ENCODE measurements around the gene CDH22.

Gene CDH22

DNA sequence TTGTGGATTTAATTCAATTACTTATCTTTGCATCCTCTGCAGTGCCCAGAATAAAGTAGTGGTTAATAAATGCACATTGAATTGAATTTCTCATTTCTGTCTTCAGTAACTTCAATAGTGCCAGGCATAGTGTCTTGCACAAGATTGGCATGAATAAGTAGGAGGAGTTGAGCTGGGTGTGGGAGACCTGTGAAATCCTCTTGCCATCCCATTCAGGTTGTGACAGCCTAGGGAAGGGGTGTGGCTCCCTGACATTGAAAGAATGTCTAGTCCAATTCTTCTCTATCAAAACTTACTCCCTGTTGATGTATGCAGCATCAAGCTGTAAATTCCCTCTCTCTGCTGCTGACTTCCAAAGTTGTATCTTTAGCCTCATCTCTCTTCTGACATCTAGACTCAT lies 73.2 kb downstream of the CDH22 start:
- Histone ChIP-seq H3K4me1 (ENCODE audit: insufficient read depth, poor library complexity, severe bottlenecking) (no peaks in the 10 kb centered on the region), H3K36me3 (ENCODE audit: low read depth) (no peaks in the 10 kb centered on the region), H3K4me3 (ENCODE audit: severe bottlenecking) (no peak overlapping the region), H3K9me3 (ENCODE audit: severe bottlenecking) (no peaks in the 10 kb centered on the region), H3K27me3 (ENCODE audit: insufficient read depth, poor library complexity, severe bottlenecking) (peaks cover 8% of the 10 kb centered on the region), H3K27ac (ENCODE audit: poor library complexity, severe bottlenecking) (no peak overlapping the region)
- ATAC-seq (ENCODE audit: low read depth) (peak; percentile 23; the same call in 1 of the 3 replicates), DNase-seq (ENCODE audit: low spot score) (no peak)
- TF ChIP-seq, protein P1, sequence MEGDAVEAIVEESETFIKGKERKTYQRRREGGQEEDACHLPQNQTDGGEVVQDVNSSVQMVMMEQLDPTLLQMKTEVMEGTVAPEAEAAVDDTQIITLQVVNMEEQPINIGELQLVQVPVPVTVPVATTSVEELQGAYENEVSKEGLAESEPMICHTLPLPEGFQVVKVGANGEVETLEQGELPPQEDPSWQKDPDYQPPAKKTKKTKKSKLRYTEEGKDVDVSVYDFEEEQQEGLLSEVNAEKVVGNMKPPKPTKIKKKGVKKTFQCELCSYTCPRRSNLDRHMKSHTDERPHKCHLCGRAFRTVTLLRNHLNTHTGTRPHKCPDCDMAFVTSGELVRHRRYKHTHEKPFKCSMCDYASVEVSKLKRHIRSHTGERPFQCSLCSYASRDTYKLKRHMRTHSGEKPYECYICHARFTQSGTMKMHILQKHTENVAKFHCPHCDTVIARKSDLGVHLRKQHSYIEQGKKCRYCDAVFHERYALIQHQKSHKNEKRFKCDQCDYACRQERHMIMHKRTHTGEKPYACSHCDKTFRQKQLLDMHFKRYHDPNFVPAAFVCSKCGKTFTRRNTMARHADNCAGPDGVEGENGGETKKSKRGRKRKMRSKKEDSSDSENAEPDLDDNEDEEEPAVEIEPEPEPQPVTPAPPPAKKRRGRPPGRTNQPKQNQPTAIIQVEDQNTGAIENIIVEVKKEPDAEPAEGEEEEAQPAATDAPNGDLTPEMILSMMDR (IDR thresholded peaks at IDR 0.05; ENCODE audit: poor library complexity, severe bottlenecking): no peak

DNA sequence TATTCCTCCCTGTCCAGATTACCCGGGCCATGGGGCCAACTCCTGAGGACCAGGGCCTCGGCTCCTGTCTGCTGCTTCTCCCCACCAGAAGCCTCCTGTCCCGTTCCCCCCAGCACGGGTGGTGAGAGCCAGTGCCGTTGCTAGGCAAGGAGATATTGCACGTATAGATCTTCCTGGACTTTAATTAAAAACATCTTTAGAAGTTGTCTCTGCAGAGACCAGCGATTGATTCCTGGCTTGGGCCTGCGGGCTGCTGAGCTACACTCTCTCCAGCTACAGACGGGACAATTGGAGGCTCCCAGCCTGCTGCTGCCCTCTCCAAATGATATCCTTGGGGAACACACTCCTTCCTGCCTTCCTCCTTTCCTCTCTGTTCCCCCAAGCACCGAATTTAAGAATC lies 74.6 kb downstream of the CDH22 start:
- ATAC-seq (ENCODE audit: low read depth): no peak
- peaks cover 6% of the 10 kb centered on the region for H3K27me3 ChIP-seq (ENCODE audit: insufficient read depth, poor library complexity, severe bottlenecking)
- TF ChIP-seq, protein P1 (IDR thresholded peaks at IDR 0.05; ENCODE audit: poor library complexity, severe bottlenecking): no peak
- DNase-seq (ENCODE audit: low spot score): no peak
- H3K4me1 ChIP-seq (ENCODE audit: insufficient read depth, poor library complexity, severe bottlenecking): no peaks in the 10 kb centered on the region
- H3K36me3 ChIP-seq (ENCODE audit: low read depth): no peaks in the 10 kb centered on the region
- no peak overlapping the region for H3K4me3 ChIP-seq (ENCODE audit: severe bottlenecking)
- no peaks in the 10 kb centered on the region for H3K9me3 ChIP-seq (ENCODE audit: severe bottlenecking)
- no peak overlapping the region for H3K27ac ChIP-seq (ENCODE audit: poor library complexity, severe bottlenecking)

- Histone ChIP-seq H3K36me3 (ENCODE audit: low read depth) (no peaks in the 10 kb centered on the region), H3K4me1 (ENCODE audit: insufficient read depth, poor library complexity, severe bottlenecking) (no peaks in the 10 kb centered on the region), H3K4me3 (ENCODE audit: severe bottlenecking) (no peak overlapping the region), H3K9me3 (ENCODE audit: severe bottlenecking) (no peaks in the 10 kb centered on the region), H3K27me3 (ENCODE audit: insufficient read depth, poor library complexity, severe bottlenecking) (peaks cover 4% of the 10 kb centered on the region), H3K27ac (ENCODE audit: poor library complexity, severe bottlenecking) (no peak overlapping the region)
- TF ChIP-seq, protein P1 (IDR thresholded peaks at IDR 0.05; ENCODE audit: poor library complexity, severe bottlenecking): no peak
- no peak for ATAC-seq (ENCODE audit: low read depth)
- peak; percentile 65 for DNase-seq (ENCODE audit: low spot score)
These were observed 75.8 kb downstream of the CDH22 start for GRCh38 chr20:46232539-46232938.

DNA sequence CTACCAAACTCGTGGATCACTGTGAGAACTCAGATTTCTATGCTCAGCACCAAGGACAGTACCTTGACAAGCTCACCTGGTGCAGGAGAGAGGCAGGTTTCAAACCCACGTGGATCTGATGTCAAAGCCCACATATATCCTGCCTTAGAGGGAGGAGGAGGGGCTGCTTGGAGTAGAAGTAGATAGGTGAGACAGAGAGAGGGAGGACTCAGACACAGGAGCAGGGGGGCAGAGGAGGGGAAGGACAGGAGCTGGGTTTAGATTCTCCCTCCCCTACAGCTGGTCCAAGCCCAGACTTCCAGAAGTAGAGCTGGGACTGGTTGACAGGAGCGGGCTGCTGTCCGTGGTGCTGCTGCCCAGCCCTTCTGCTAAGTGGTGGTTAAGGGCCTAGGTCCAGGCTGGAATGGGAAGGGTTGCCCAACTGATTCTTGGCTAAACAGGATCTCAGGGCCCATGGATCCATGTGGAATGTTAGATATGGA lies 77.5 kb downstream of the CDH22 start:
- Histone ChIP-seq H3K36me3 (ENCODE audit: low read depth) (no peaks in the 10 kb centered on the region), H3K4me3 (ENCODE audit: severe bottlenecking) (no peak overlapping the region), H3K27me3 (ENCODE audit: insufficient read depth, poor library complexity, severe bottlenecking) (peaks cover 4% of the 10 kb centered on the region), H3K9me3 (ENCODE audit: severe bottlenecking) (no peaks in the 10 kb centered on the region), H3K27ac (ENCODE audit: poor library complexity, severe bottlenecking) (no peak overlapping the region), H3K4me1 (ENCODE audit: insufficient read depth, poor library complexity, severe bottlenecking) (no peaks in the 10 kb centered on the region)
- DNase-seq (ENCODE audit: low spot score) (no peak), ATAC-seq (ENCODE audit: low read depth) (peak; percentile 71)
- TF ChIP-seq, protein P1 (IDR thresholded peaks at IDR 0.05; ENCODE audit: poor library complexity, severe bottlenecking): no peak

DNA sequence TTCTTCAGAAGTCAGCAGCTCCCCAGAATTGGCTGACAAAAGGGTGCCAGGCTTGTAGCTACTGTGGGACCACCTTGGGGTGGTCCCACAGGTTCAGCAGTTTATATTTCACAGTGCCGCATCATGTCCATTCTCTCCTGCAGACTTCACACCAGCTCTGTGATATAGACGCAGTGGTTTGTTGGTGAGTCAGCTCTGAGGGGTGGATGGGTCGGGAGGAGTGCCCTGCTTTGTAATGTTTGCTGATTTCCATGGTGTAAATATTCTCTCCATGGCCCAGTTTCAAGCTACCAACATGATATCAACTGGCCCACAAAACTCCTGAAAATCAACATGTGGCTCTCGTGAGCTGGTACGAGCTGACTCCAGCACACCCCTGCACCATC lies 78.2 kb downstream of the CDH22 start:
- no peak overlapping the region for H3K27ac ChIP-seq (ENCODE audit: poor library complexity, severe bottlenecking)

More for the DNA sequence above, 78.2 kb downstream of the CDH22 start:
- no peaks in the 10 kb centered on the region for H3K9me3 ChIP-seq (ENCODE audit: severe bottlenecking)
- DNase-seq (ENCODE audit: low spot score) (no peak), ATAC-seq (ENCODE audit: low read depth) (no peak)
- H3K36me3 ChIP-seq (ENCODE audit: low read depth): no peaks in the 10 kb centered on the region
- H3K4me1 ChIP-seq (ENCODE audit: insufficient read depth, poor library complexity, severe bottlenecking): no peaks in the 10 kb centered on the region
- TF ChIP-seq, protein P1 (IDR thresholded peaks at IDR 0.05; ENCODE audit: poor library complexity, severe bottlenecking): no peak
- no peak overlapping the region for H3K4me3 ChIP-seq (ENCODE audit: severe bottlenecking)
- peaks cover 4% of the 10 kb centered on the region for H3K27me3 ChIP-seq (ENCODE audit: insufficient read depth, poor library complexity, severe bottlenecking)
